ENCODE data around the gene EMSY.
A peak's percentile ranks its signal among the peaks of the same experiment; 100 is the strongest.

Gene EMSY

GRCh38 chr11:76436020-76436419 lies 8.8 kb upstream of the EMSY start:
- no peak for TF ChIP-seq CTCF (IDR thresholded peaks at IDR 0.05; ENCODE audit: insufficient read depth, low read depth, low read length, missing control alignments)
- no peak overlapping the region for H3K4me3 ChIP-seq (ENCODE audit: low read length)
- DNase-seq (ENCODE audit: low read depth) = no peak

GRCh38 chr11:76443268-76443980 lies 1.4 kb upstream of the EMSY start:
- TF ChIP-seq CTCF (IDR thresholded peaks at IDR 0.05; ENCODE audit: insufficient read depth, low read depth, low read length, missing control alignments) = no peak
- DNase-seq (ENCODE audit: low read depth) = peak; percentile 32
- peak overlapping the region; percentile 99 for H3K4me3 ChIP-seq (ENCODE audit: low read length)

GRCh38 chr11:76444065-76444383 lies 794 bp upstream of the EMSY start:
- DNase-seq (ENCODE audit: low read depth) = no peak
- no peak for TF ChIP-seq CTCF (IDR thresholded peaks at IDR 0.05; ENCODE audit: insufficient read depth, low read depth, low read length, missing control alignments)
- peak overlapping the region; percentile 99 for H3K4me3 ChIP-seq (ENCODE audit: low read length)

- H3K4me3 ChIP-seq (ENCODE audit: low read length) = peak overlapping the region; percentile 99
- peak; percentile 4 for TF ChIP-seq CTCF (IDR thresholded peaks at IDR 0.05; ENCODE audit: insufficient read depth, low read depth, low read length, missing control alignments)
- peak; percentile 91 for DNase-seq (ENCODE audit: low read depth)
These were observed 585 bp downstream of the EMSY start for GRCh38 chr11:76445121-76446084.

- DNase-seq (ENCODE audit: low read depth) = no peak
- no peak overlapping the region for H3K4me3 ChIP-seq (ENCODE audit: low read length)
- no peak for TF ChIP-seq CTCF (IDR thresholded peaks at IDR 0.05; ENCODE audit: insufficient read depth, low read depth, low read length, missing control alignments)
These were observed 3.7 kb downstream of the EMSY start for GRCh38 chr11:76448506-76448905.

- no peak for TF ChIP-seq CTCF (IDR thresholded peaks at IDR 0.05; ENCODE audit: insufficient read depth, low read depth, low read length, missing control alignments)
- no peak overlapping the region for H3K4me3 ChIP-seq (ENCODE audit: low read length)
- no peak for DNase-seq (ENCODE audit: low read depth)
These were observed 8.4 kb downstream of the EMSY start for GRCh38 chr11:76453248-76453647.
